Endometrium (tissue), 2 donors: ENCODE data around the gene PAPSS2.

Experiments
- FAIRE-seq: peaks from 2 replicates; lab custom pipeline; 2012; peaks lifted over from hg19 to GRCh38; lab: Jason Lieb, UNC
- donor health status: control.
- donor health status: control.

Gene PAPSS2

GRCh38 chr10:87671139-87671815 lies 11.6 kb downstream of the PAPSS2 start:
- FAIRE-seq, result no peak

- no peak for FAIRE-seq
Measured at GRCh38 chr10:87672551-87672950, 12.9 kb downstream of the PAPSS2 start.

- FAIRE-seq, result no peak
Measured at GRCh38 chr10:87674943-87675342, 15.3 kb downstream of the PAPSS2 start.

GRCh38 chr10:87675396-87676376 lies 16.0 kb downstream of the PAPSS2 start:
- FAIRE-seq, result no peak

- no peak for FAIRE-seq
Measured at GRCh38 chr10:87677595-87677994, 17.9 kb downstream of the PAPSS2 start.

GRCh38 chr10:87678302-87678701 lies 18.6 kb downstream of the PAPSS2 start:
- no peak for FAIRE-seq

GRCh38 chr10:87683356-87683755 lies 23.7 kb downstream of the PAPSS2 start:
- no peak for FAIRE-seq

GRCh38 chr10:87684001-87684638 lies 24.4 kb downstream of the PAPSS2 start:
- FAIRE-seq, result no peak

- FAIRE-seq, result no peak
Measured at GRCh38 chr10:87685832-87686574, 26.3 kb downstream of the PAPSS2 start.

GRCh38 chr10:87691506-87692070 lies 31.9 kb downstream of the PAPSS2 start:
- FAIRE-seq, result no peak

GRCh38 chr10:87692956-87693484 lies 33.3 kb downstream of the PAPSS2 start:
- no peak for FAIRE-seq

GRCh38 chr10:87694011-87694794 lies 34.5 kb downstream of the PAPSS2 start:
- no peak for FAIRE-seq

GRCh38 chr10:87695074-87695473 lies 35.4 kb downstream of the PAPSS2 start:
- FAIRE-seq, result no peak

GRCh38 chr10:87696922-87697745 lies 37.5 kb downstream of the PAPSS2 start:
- FAIRE-seq, result no peak

GRCh38 chr10:87700031-87700796 lies 40.5 kb downstream of the PAPSS2 start:
- peak; percentile 79 for FAIRE-seq

GRCh38 chr10:87702260-87702972 lies 42.7 kb downstream of the PAPSS2 start:
- FAIRE-seq, result no peak

GRCh38 chr10:87702973-87703294 lies 43.3 kb downstream of the PAPSS2 start:
- no peak for FAIRE-seq

GRCh38 chr10:87703771-87704170 lies 44.1 kb downstream of the PAPSS2 start:
- no peak for FAIRE-seq
